DMS79 (cell line): ENCODE data around the gene KIF26B.
A peak's percentile ranks its signal among the peaks of the same experiment; 100 is the strongest.
"Not testable (repeated sequence)": the region's sequence is repeated elsewhere in the genome, so short reads cannot be mapped to it uniquely, and the experiment has no call there.

ENCODE experiments used
- DNase-seq: peaks from one replicate; lab custom pipeline; 2025; lab: John Stamatoyannopoulos, UW

KIF26B gene

DNA sequence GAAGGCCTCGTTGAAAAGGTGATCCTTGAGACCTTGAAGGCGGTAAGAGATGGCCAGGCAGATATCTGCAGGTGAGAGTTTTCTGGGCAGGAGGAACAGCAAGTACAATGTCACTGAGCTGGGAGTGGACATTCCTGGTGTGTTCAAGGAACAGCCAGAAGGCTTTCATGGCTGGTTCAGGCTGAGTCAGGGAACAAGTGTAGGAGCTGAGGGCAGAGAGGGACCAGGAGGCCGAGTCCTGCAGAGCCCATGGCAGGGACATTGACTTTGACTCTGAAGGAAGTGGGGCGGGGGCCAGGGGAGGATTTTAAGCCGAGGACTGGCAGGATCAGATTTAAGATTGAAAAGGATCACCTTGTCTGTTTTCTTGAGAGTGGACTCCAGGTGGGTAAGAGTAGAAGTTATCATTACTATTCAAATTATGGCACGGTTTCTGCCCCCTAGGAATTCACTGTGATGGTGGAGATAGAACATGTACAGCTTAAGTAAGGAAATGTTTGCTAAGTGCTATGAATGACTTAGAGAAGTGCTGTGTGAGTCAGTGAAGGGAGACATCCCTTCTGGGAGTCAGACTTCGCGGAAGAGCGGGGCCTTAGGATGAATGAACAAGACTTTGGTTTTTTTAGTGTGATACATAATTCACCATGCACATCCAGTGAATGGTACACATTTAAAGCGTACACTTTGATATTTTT, 202.3 kb downstream of the KIF26B start:
- DNase-seq, result no peak

DNA sequence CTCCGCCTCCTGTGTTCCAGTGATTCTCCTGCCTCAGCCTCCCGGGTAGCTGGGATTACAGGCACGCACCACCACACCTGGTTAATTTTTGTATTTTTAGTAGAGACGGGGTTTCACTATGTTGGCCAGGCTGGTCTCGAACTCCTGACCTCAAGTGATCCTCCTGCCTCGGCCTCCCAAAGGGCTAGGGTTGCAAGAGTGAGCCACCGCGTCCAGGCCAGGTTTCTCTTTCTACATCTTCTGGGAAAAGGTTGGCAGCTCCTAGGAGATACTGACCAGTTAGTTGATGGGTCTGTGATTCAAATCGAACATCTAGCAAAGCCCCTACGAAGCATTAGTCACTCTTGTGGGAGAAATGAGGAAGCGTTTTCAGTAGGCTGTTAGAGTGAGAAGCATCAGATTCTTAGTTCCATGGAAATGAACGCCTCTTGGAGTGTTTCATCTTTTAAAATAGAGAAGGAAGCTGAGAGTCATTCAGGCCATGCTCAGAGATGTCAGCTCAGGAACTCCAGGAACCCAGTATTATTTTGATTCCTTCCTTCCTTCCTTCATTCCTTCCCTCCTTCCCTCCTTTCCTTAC, 204.4 kb downstream of the KIF26B start:
- not testable (repeated sequence) for DNase-seq

DNA sequence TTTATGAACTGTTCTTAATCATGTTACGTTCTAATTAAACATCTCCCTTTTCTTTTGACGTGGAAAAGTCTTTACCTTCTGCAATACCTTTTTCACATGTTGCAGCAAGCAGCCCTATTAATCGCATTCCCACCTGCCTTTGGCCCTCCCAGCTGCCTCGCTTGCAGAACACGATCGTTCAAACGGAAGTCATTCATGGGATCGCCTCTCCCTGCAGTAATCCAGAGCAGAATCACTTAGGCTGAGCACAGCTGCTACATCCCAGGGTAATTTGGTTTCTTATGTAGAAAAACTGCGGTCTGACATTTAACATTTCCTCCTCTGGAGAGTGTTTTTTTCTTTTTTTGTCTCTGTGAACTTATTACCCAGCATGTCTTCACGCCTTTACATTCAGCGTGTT, 206.3 kb downstream of the KIF26B start:
- DNase-seq, result no peak

DNA sequence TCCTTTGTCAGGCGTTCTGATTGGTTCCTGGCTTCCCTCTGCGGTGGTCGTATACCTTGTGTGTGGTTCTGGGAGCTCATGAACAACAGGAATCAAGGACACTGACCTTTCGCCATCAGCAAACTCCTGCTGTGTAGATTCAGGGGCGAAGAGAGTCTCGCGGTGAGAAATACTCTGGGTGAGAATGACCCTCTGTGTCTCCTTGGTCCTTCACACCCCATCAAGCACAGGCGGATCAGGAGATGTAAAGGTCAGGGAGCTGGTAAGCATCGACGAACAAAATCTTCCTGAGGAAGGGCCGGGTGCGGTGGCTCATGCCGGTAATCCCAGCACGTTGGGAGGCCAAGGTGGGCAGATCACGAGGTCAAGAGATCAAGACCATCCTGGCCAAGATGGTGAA, 207.2 kb downstream of the KIF26B start:
- no peak for DNase-seq

DNA sequence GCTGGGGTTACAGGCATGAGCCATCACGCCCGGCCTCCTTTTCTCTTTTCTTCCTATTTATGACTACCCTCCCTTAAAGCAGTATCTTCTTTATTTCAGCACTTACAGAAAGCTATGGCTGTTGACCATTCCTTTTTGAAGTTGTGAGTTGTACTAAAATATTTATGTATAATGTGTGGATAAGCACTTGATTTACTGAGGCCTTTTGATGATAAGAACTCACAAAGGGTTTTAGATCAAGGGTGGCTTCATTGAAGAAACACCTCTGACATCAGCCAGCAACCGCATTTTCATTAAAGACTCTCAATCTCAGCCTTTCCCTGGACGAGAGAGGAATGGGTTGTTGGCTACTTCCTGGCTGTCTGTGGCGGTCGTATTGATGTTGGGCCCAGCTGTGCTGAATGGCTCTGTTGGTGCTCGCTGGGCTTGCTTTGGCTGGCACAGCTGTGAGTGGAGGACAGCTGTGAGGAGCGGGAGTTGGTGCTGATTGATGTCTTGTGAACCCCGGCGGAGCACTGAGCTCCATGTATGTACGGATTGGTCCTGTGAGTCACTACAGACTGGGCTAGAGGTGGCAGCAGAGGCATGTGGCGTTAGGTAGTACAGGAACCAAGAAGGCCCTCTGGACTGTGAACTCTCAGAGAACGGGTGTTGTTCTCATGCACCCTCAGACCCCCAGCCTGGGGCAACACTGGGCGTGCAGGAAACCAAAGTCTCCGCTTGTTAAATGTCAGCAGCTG, 208.8 kb downstream of the KIF26B start:
- DNase-seq, result no peak

DNA sequence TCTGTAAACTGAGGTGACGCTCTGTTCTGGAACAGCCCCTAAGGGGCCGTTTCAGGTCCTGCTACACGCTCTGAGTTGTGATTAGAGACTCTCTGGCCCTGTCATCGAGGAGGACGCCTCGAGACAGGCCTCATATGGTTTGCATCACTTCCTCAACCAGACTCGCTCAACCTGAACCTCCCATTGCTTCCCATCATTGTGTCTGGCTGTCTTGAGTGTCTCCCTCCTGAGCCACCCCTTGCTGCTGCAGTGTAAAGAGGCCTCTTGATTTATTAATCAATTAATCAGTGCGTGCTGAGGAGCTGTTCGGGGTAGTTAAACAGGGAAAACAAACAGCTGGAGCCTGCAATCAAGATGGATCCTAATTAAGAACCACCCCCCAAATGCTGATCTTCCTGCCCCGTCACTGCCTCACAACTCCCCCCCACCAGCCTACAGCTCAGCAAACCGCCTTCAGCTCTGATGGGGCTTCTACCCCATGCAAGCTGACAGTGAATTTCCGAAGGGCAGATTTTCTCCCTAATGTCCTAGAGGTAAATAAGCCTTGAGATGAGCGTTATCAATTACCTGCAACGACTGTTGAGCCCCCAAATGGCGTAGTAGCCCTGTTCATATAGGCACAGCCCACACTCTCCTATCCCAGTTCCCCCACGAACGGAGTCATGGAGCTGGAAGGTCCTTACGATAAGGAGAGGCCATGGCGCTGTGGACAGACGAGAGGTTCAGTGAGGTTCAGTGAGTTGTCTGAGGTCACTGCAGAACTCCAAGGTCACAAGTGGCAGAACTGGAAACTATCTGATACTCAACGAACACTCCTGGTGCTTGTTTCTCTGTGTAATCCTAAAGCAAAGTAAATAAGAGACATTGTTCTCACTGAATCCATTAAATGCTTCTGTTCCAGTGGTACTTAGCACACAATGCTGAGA, 210.6 kb downstream of the KIF26B start:
- DNase-seq, result peak; percentile 24

DNA sequence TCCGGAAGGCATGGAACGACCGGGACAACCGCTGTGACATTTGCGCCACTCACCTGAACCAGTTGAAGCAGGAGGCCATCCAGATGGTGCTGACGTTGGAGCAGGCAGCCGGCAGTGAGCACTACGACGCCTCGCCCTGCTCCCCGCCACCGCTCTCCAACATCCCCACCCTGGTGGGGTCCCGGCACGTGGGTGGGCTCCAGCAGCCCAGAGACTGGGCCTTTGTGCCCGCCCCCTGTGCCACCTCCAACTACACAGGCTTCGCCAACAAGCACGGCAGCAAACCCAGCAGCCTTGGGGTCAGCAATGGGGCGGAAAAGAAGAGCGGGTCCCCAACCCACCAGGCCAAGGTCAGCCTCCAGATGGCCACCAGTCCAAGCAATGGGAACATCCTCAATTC, 212.1 kb downstream of the KIF26B start:
- DNase-seq, result no peak

DNA sequence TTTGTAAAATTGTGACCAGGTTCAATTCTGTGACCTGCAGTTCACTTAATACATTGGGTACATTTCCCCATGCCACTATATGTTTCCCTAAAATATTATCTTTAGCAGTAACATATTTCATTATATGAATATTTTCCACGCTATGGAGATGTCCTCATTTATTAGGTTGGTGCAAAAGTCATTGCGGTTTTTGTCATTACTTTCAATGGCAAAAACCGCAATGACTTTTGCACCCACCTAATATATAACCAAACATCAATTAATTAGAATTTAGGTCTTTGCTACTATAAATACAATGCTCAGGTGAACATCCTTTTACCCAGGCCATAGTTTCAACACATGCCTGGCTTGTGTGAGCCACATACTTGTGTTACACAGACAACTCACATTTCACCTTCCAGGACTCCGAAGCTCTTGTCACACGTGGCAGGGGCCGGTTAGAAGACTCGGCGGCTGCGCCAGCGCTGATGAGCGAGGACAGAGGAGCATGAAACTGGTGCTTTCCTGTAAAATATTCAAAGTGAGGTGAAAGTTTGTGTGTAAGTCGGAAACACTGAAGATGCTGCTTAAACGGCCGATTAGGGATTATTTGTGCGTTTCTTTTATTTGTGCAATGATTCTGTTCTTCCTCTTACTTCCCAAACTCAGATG, 215.5 kb downstream of the KIF26B start:
- DNase-seq, result no peak

DNA sequence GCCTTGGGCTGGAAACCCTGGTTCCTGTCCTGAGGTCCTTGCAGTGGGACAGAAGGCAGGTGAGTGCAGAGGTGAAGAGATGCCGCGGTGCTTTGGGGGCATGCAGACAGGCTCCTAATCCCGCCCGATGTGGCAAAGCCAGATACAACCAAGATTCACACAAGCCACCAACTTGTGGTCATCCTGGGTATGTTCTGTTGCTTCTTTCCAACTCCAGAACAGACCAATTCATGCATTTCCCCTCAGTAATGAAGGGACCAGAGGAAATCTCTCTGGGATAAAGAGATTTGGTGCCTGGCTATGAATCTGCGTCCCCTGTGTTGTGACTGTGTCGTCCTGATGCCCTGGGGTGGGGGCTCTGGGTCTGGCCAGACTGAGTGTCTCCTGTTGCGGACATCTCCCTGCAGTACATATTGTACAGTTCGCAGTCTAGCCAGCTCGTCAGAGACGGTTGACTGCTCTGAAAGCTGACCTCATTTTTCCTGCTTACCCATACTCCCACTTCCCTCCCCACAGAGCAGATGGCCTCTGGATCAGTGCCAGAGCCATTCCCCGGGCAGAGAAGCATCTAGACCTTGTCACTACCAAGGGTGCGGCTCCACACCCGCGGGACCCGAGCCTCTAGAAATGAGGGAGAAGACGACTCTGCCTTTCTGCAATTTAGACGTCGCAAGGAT, 216.3 kb downstream of the KIF26B start:
- DNase-seq, result no peak

DNA sequence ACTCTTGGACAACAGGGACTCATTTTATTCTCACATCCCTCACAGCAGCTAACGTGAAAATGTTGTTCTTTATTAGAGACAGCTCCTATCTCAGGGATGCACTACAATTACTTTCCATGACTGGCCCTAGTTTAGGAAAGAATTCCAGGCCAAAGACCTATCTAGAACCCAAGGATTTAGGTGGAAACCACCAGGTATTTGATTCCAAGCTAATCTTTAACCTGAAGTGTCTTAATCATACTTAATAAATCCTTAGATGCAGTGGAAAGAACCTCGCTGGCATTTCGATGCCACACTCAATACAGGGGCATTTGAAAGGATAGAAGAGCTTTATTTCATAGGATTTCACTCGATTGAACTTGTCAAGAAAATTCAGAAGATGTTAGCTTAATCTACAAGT, 218.3 kb downstream of the KIF26B start:
- no peak for DNase-seq

DNA sequence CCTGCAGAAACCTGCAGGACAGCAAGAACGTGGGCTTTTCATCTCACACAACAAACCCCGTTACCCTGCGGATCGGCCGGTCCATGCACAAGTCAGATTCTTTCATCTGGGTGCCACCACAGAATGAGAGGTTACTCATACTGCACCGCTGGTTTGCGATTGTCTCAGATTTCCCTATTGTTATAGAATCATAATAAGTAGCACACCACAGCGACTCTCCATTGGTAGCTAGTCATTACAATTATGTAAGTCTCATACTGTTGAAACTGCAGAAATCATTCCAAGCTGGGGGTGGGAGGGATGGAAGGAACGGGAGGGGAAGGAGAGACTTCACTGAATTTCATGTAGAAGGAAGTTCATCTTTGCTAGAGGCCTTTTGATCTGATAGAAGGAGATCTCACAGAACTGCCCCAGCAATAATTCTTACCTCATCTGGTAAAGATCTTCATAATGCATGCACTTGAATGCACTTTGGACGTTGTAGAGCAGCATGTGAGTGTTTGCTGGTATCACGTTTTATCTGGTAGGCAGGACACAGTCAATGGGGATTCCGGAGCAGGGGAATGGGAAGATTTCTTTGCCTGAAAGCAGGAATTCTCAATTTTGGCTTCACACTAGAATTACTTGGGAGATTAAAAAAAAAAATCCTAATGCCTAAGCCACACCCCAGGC, 221.1 kb downstream of the KIF26B start:
- DNase-seq, result no peak

DNA sequence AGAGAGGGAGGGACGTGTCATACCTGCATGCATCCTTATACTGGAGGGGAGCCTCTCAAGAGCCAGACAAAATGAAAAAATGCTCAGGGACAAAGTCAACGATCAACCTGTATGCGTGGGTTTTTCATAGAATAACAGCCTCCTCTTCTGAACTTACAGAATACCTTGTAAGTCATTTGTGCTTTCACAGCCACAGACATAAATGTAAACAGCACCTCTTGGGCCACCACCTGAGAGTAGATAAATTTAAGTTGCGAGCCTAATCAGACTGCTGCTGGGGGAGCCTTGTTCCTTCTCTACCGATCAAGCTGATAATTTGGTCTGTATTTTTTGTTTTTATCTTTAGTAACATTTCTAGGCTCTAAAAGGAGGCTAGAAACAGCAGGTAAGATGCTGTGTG, 223.1 kb downstream of the KIF26B start:
- DNase-seq, result no peak

DNA sequence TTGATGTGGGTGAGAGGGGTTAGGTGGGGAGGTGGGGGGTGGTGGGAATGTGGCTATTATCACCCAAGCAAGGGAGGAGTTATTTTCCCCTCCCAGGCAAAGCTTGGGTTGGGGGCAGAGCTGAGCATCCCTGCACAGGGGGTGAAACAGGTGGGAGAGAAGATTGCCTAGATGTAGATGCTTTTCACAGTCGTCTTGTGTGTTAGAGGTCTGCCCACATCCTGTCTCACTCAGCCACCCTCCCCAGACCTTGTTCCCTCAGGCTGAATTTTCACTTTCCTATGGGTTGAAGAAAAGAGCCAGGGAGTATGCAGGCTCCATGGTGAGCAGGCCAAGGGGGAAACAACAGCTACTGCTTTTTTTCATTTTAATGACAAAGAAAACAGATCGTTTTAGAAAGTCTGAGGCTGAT, 223.5 kb downstream of the KIF26B start:
- DNase-seq, result no peak

DNA sequence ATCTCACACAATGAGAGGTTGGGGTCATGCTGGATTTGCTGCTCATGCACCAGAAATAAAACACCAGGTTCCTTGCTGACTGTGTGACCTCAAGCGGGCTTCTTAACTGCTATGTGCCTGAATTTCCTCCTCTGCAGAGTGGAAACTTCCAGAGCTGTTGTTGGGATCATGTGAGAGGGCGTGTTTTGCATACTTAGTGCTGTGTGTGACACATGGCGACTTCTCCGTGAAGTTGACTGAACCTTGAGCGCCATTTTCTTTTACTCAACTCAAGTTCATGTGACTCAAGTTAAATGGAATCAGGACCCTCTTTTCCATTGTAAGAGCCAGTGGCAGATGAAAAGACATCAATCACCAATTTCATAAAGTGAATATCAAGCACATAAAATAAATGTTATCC, 224.0 kb downstream of the KIF26B start:
- no peak for DNase-seq

DNA sequence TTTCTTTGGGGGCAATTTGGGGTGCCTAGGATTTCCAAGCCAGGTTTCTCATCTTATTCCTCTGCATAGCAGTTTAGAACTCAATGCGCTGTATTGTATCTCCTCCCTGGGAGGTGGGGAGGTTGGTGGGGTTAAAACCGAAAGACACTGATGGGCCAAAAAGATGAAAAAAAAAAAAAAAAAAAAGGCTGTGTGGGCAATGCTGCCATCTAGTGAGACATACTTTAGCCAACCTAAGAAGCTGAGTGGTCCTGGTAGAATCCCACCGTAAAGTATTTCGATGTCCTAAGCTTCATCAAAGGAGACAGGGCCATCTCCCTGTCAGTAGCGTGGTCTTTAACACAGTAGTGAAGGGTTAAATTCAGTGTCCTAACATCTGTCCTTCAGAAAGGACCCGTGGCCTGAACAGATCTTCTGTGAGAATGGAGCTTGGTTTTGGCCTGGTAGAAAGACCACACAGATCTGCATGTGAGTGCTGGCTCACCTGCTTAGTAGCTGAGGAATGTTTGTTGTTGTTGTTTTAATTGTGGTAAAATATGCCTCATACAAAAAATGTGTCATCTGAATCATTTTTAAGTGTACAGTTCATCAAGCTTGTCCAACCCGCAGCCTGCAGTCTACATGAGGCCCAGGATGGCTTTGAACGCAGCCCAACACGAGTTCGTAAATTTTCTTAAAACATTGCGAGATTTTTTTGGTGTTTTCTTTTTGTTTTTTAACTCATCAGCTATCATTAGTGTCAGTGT, 226.2 kb downstream of the KIF26B start:
- no peak for DNase-seq

DNA sequence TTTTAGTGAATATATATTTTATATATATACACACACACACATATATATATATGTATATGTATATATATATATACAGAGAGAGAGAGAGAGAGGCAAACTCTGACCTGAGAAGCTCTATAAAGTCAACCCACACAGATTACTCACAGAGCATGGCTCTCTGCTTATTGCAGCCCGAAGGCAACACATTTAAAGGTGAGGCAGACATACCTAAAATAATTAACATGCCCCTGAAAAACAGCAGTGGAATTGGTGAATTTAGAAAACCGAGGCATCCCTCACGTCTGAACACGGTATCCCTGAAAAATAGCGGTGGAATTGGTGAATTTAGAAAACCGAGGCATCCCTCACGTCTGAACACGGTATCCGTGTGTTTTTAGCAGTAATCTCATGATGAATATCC, 228.2 kb downstream of the KIF26B start:
- no peak for DNase-seq

DNA sequence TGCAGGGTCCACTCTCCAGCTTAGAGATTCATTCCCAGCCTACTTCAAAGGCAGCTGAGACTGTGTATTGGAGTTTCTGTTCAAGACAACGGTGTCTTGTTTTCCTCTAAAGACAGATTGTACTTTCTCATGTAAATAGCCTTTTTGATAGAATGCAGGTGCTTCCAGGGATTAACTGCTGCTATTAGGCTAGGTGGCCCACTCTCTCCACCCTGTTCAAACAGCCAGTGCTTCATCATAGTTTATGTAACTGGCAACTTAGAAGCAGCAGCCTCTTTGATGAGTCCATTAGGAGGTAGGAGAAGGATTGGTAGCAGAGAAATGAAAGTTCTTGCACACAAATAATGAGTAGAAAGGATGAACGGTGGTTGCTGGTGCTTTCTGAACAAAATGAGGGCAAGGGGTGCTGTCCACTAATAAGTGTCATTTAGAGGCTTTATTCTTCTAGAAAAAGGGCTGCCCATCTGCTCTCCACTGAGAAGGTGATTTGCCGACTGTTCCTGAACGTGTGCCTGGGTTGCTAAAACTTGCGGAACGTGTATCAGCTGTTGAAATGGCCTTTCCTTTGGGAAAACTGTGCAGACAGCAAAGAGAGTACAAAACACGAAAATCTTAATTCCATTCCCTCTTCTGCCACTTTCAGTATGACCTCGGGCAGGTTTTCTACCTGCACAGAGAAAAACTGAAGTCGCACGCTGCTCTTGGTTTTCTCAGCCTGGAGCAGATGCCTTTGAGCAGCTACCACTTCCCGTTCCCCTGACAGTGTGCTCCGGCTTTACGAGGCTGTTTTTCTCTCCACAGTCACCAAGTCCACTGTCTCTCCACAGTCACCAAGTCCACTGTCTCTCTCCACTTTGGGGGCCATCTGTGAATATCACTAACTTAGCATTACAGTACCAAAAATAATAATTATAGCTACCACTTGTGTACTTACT, 228.9 kb downstream of the KIF26B start:
- no peak for DNase-seq

DNA sequence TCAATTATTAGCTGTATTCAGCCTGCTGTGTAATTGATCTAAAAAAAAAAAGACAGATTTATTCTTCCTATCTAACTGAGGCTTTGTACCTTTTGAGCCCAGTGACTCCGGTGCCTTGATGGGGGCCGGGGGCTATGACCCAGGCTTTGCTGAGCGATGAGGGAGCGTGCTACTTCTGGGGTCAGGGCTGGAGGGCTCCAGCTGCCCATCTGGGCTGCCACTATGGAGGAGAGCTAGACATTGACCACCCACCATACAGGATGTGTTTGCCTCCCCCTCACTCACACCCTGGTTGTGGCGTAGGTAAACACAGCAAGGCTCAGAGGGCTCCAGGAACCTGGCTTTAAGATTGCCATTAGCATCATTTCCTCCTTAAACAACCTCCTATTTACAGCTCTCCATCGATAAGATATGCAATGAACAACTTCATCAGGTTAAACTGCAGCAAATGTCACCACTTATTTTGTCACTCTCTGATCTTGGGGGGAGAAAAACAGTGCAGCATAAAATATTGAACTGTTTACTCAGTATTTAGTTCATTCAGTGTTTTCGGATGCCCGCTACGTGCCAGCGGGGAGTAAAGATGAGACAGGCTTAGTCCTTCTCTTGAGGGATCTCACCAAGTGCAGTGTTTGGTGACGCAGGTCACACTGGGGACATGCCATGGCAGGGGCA, 231.6 kb downstream of the KIF26B start:
- DNase-seq, result no peak
